ENCODE results near the gene SELENOO. TPM values are rescaled to one million over a fixed set of nuclear protein-coding genes. Genes with fewer than 3 reads are reported as not detected.

SELENOO gene
- total RNA-seq, 1 experiment from 2014 or later: 28.6 TPM

- no peak overlapping the region for H3K27ac Mint-ChIP-seq (ENCODE audit: unreplicated experiment)
- no peak for DNase-seq
- no TSS peak for BruUV-seq (replicated peaks)
- H3K36me3 Mint-ChIP-seq (ENCODE audit: insufficient read depth, unreplicated experiment): peaks cover 70% of the 10 kb centered on the region
- H3K9me3 Mint-ChIP-seq (ENCODE audit: low read depth, unreplicated experiment): no peaks in the 10 kb centered on the region
- CTCF ChIA-PET: no interaction called here
- H3K27me3 Mint-ChIP-seq (ENCODE audit: unreplicated experiment): no peaks in the 10 kb centered on the region
- no peak for TF ChIP-seq CTCF (IDR thresholded peaks at IDR 0.05; ENCODE audit: unreplicated experiment)
- intact Hi-C loops (cut with micrococcal nuclease; ENCODE audit: unreplicated experiment): no loop called here
- H3K4me3 Mint-ChIP-seq (ENCODE audit: low read depth, unreplicated experiment): no peak overlapping the region
- no peaks in the 10 kb centered on the region for H3K4me1 Mint-ChIP-seq (ENCODE audit: low read depth, unreplicated experiment)
Measured at GRCh38 chr22:50222508-50222907, 21.7 kb downstream of the SELENOO start.

- TF ChIP-seq CTCF (IDR thresholded peaks at IDR 0.05; ENCODE audit: unreplicated experiment): no peak
- H3K36me3 Mint-ChIP-seq (ENCODE audit: insufficient read depth, unreplicated experiment): peaks cover 57% of the 10 kb centered on the region
- H3K9me3 Mint-ChIP-seq (ENCODE audit: low read depth, unreplicated experiment): no peaks in the 10 kb centered on the region
- H3K4me1 Mint-ChIP-seq (ENCODE audit: low read depth, unreplicated experiment): no peaks in the 10 kb centered on the region
- CTCF ChIA-PET: no interaction called here
- no peak for DNase-seq
- no peak overlapping the region for H3K27ac Mint-ChIP-seq (ENCODE audit: unreplicated experiment)
- intact Hi-C loops (cut with micrococcal nuclease; ENCODE audit: unreplicated experiment): no loop called here
- H3K27me3 Mint-ChIP-seq (ENCODE audit: unreplicated experiment): no peaks in the 10 kb centered on the region
- no peak overlapping the region for H3K4me3 Mint-ChIP-seq (ENCODE audit: low read depth, unreplicated experiment)
- BruUV-seq (replicated peaks): no TSS peak
Measured at GRCh38 chr22:50224071-50224470, 23.3 kb downstream of the SELENOO start.

- H3K27me3 Mint-ChIP-seq (ENCODE audit: unreplicated experiment): no peaks in the 10 kb centered on the region
- DNase-seq: no peak
- CTCF ChIA-PET: no interaction called here
- no peaks in the 10 kb centered on the region for H3K4me1 Mint-ChIP-seq (ENCODE audit: low read depth, unreplicated experiment)
- intact Hi-C loops (cut with micrococcal nuclease; ENCODE audit: unreplicated experiment): no loop called here
- H3K27ac Mint-ChIP-seq (ENCODE audit: unreplicated experiment): no peak overlapping the region
- TF ChIP-seq CTCF (IDR thresholded peaks at IDR 0.05; ENCODE audit: unreplicated experiment): no peak
- H3K36me3 Mint-ChIP-seq (ENCODE audit: insufficient read depth, unreplicated experiment): peaks cover 53% of the 10 kb centered on the region
- H3K9me3 Mint-ChIP-seq (ENCODE audit: low read depth, unreplicated experiment): no peaks in the 10 kb centered on the region
- BruUV-seq (replicated peaks): no TSS peak
- H3K4me3 Mint-ChIP-seq (ENCODE audit: low read depth, unreplicated experiment): no peak overlapping the region
Measured at GRCh38 chr22:50225200-50225969, 24.6 kb downstream of the SELENOO start.

GRCh38 chr22:50226063-50226874 is 25.5 kb downstream of the SELENOO start:
- Mint-ChIP-seq H3K27me3 (ENCODE audit: unreplicated experiment) (no peaks in the 10 kb centered on the region), H3K36me3 (ENCODE audit: insufficient read depth, unreplicated experiment) (peaks cover 53% of the 10 kb centered on the region), H3K4me3 (ENCODE audit: low read depth, unreplicated experiment) (no peak overlapping the region), H3K4me1 (ENCODE audit: low read depth, unreplicated experiment) (no peaks in the 10 kb centered on the region), H3K9me3 (ENCODE audit: low read depth, unreplicated experiment) (no peaks in the 10 kb centered on the region), H3K27ac (ENCODE audit: unreplicated experiment) (no peak overlapping the region)
- intact Hi-C loops (cut with micrococcal nuclease; ENCODE audit: unreplicated experiment): no loop called here
- TF ChIP-seq CTCF (IDR thresholded peaks at IDR 0.05; ENCODE audit: unreplicated experiment): no peak
- BruUV-seq (replicated peaks): no TSS peak
- CTCF ChIA-PET: no interaction called here
- no peak for DNase-seq

Data from Calu3 (cell line).